LHCN-M2 (cell line): ENCODE data around the gene KRT4. TPM values are rescaled to one million over a fixed set of nuclear protein-coding genes. Genes with fewer than 3 reads are reported as not detected.
"Not testable (repeated sequence)": the region's sequence is repeated elsewhere in the genome, so short reads cannot be mapped to it uniquely, and the experiment has no call there.

ENCODE experiments used
- DNase-seq: peaks from one replicate; pipeline ENCODE4 v3.0.0-alpha.2; 2012; ENCODE audit warnings: low read depth
- total RNA-seq: library from RNA; depleted of rRNA; stranded (reverse); fragments of >200 nt; gene quantifications from 2 replicates; pipeline ENCODE4 v1.2.3, GENCODE V29; 2014

KRT4 gene
- total RNA-seq, 1 experiment from 2014 or later, result not detected

DNA sequence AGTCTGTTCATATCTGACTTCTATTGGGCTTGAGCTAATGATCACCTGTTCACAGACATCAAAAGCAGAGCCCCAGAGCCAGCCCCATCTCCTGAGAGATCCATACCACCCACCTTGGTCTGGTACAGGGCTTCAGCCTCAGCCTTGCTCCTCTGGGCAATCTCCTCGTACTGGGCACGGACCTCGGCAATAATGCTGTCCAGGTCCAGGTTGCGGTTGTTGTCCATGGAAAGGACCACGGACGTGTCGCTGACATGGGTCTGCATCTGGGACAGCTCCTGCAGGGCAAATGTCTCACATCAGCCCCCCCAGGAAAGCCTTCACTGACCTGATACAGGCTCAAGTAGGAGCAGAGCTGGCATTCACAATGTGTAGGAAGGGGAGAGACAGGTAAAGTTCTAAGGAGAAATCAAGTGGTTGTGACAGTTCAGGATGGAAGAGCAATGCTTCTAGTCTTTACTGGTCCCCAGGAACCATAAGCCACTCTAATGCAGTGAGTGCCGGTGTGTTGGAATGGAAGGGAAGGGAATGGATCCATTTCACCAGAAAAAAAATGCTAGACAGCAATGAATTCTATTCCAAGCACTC is 5.2 kb downstream of the KRT4 start:
- no peak for DNase-seq

DNA sequence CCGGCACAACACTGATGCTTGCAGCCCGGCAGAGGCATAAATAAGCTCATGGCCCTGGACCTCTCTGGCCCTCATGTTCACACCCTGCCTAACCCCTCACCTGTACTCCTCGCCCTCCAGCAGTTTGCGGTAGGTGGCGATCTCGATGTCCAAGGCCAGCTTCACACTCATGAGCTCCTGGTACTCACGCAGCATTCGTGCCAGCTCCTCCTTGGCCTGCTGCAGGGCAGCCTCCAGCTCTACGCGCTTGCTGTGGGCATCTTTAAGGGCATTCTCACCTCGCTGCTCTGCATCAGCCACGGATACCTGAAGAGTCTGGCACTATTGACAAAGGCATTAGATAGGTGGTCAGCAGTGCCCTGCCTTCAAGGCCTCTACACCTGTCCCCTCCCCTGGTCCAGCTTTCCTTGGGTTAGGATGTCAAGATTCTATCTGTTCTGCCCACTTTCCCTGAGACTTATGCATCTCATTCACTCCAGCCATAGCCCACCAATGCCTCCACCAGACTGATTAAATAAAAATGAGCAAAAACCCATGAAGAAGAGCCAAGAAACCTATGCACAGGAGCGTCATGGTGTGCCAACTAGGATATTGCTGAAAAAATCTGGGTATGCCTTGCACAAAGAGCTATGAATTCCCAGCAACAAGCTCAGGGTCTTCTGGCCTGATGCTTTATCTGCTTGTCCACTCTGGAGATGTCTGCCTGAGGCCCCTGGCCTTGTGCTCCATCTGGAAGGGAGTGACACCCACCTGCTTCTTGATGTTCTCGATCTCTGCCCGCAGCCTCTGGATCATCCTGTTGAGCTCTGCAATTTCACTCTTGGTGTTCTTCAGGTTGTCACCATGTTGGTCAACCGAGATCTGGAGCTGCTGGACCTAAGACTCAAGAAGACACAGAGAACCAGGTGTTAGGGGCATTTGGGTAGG is 6.1 kb downstream of the KRT4 start:
- DNase-seq, result no peak

DNA sequence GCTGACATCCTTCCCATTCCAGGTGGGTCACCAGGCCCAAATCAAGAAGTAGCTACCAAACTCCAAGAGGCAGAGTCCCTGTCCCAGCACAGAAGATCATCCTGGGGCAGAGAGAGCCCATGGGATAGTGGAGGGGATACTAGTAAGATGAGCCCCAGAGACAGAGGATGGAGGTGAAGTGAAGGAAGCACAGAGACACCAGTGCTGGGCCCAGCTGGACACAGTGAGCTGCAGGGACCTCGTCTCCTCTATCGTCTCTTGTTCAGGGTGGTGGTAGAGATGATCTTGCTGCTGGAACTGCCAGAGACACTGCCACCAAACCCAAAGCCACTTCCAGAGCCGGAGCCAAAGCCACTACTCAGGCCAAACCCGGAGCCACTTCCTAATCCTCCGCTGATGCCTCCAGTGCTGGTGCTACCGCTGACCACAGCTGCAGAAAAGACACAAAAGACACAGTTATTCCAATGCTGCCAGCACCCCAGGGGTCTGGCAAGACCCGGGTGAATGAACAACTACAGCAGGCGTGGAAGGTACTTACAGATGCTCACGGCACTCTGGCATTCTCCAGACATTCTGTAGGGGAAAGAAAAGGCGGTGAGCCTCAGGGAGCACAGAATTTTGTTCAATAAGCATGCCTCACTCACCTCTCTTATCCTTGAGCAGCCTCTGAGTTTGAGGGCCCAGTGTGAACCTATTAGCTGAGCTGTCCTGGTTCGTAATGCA is 6.9 kb downstream of the KRT4 start:
- DNase-seq, result no peak

DNA sequence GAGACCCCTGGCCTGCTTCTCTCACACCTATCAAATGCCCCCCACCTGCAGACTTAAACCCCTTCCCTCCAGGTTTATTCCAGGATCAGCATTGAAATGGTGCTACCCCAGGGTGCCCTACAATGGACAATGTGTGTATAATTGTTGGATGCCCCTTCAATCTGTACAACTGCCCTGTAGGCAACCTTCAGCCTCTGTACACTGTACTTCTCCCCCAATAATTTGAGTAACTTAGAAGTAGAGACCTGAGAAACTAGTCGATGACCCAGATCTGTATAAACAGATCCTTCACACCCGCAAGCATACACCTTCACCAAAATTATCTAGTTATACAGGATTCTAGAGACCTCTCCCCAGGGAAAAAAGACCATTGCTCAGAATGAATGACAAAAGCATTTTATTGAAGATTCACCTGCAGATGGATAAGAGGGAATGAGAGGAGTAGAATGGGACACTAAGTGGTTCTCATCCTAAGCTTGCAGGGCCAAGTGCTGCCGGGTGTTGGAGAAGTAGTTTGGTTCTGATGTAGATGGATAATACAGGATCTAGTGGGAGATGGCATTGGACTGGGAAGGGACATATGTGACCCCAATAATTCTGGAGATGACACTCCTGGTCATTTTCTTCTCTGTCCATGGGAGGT is 7.6 kb downstream of the KRT4 start:
- DNase-seq, result no peak

DNA sequence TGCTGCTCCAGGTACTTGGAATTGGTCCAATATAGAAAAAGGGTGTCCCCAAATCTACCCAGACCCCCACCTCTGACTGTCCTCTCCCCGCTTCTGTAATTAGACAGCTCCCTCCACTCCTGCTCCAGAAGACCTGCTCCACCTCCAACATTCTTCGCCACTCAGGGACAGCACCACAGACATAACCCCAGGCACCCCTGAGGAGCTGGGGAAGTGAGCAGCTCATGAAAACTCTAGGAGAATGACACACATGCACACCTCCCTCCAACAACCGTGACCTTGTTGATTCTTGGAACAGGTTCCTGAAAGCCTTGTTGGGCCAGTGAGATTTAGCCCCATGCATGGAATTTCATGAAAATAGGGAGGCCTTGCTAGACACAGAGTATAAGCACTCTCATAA is 8.2 kb downstream of the KRT4 start:
- DNase-seq, result no peak

DNA sequence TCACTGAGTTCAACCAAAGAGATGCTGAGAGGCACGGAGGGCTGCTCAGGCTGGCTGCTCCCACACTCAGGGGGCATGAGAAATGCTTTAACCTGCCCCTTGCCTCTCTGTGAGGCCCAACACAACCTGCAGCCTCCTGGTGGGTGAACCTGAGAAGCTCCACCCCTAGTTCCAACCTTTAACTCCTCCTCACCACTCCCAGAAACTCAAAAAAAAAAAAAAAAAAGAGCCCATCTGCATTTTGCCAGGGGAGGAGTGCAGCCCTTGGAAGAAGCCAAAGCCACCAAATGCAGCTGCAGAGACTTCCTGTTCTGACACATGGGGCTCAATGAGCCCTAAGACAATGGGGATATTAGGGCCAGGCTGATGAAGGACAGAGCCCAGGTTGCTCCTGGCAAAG is 8.9 kb downstream of the KRT4 start:
- no peak for DNase-seq

DNA sequence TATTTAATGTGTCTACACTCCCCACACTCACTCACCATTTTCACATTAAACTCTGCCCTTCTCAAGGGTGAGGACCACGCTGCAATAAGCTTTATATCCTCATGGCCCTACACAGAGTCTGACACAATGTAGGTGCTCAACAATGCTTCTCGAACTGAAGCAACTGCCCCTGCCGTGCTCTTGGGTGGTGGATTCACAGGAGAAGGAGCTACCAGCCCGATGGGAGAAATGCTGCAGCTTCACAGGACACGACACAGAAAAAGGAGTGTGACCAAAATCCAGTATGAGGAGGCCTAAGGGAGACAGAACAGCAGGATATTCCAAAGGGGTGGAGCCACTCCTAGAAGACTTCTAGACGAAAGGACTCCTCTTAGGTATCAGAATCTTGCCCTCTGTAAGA is 11.5 kb downstream of the KRT4 start:
- no peak for DNase-seq

DNA sequence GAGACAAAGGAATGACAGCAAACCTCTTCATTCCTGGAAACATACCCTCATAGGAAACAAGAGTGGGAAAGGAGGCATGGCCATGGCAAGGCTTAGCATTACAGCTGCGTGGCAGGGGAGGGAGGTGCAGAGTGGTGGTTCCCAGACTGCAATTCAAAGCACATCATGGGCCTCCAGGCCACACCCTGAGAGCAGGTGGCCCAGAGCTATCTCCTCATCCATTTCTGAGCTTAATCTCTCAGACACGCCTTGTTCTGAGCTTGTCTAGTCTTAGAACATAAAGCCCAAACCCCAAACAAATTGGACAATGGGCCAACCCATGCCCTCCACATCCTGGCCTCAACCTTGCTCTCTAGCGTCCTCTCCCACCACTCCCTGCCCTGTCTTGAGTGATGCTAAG is 12.1 kb downstream of the KRT4 start:
- DNase-seq, result no peak

DNA sequence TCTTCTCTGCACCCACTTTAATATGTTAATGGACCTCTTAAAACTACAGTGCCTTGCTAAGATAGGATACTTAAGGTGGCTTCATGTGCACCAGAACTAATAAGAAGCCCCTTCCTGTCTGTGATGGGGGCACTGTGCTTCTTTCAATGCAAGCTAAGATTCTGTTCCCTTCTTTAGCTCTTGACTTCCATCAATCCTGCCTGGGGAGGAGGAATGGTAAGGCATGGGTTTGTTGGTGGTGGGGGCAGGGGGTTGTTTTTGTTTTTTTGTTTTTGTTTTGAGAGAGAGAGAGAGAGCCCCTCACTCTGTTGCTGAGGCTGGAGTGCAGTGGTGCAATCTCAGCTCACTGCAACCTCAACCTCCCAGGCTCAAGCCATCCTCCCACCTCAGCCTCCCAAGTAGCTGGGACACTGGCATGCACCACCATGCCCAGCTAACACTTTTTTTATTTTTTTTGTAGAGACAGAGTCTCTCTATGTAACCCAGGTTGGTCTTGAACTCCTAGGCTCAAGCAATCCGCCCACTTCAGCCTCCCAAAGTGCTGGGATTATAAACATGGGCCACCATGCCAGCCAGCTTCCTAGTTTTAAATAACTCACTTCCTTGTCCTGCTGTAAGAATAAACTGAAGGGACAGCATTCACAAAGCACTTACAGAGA is 13.5 kb downstream of the KRT4 start:
- no peak for DNase-seq

DNA sequence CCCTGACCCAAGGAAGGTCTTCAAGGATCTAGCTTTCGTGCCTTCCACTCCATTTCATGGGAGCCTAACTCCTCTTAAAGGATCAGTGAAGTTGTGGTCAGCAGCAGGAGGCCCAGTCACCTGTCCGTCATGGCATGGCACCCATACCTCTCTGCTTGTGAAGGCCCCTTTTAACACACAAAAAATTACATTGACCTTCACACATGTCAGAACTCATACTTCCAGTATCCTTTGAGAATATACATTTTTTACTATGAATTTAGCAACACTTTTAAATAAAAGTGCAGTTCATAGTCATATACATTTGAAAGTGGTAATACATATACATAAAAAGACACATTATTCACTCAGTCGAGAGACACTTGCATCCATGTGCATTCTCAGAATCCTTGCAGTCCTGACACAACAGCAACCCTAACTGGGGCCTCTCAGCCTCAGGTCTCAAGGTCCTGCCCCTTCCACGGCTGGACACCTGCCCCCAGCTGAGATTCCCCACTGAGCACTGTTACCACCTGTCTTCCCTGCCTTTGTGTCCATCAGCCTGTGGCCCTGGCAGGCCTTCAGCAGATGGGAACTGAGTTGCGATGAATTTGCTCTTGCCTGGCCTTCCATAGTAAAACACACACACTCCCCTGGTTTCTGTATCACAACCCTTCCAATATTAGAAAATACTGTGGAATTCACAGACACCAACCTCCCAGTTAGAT is 14.3 kb downstream of the KRT4 start:
- DNase-seq, result no peak

DNA sequence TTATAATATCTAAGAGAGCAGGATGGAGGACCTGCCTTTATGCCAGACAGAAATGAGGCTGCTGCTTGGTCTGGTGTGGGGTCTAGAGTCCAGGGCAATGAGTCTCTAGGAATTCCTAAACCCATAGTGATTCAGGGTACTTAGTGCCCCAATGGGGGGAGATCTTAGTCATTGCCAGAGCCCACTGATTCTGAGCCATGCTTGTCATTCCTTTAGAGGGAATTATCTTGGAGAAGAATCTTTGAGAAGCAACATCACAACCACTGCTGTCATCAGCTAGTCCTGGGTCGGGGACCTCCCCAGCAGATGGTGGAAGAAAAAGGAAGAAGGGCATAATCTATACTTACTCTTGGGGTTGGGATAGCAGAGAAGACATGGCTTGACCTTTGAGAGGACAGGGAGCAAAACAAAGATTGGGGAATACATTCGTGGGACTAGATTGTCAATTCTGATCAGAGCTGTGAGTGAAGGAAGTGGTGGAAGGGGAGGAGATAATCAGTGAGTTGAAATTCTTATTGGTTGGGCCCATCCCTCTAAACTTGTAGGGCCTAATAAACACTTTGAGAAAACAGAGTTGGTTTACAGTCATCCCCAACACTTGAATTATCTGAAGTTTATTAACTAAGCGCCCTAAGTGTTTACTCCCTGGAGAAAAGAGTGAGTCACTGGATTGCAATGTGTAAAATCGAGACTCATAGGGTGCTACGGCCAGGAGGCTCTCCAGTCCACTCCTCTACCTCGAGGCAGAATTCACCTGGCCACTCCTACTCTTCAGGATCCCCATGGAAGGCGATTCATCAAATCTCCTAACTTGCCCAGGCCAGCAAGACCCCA is 15.0 kb downstream of the KRT4 start:
- DNase-seq, result no peak

DNA sequence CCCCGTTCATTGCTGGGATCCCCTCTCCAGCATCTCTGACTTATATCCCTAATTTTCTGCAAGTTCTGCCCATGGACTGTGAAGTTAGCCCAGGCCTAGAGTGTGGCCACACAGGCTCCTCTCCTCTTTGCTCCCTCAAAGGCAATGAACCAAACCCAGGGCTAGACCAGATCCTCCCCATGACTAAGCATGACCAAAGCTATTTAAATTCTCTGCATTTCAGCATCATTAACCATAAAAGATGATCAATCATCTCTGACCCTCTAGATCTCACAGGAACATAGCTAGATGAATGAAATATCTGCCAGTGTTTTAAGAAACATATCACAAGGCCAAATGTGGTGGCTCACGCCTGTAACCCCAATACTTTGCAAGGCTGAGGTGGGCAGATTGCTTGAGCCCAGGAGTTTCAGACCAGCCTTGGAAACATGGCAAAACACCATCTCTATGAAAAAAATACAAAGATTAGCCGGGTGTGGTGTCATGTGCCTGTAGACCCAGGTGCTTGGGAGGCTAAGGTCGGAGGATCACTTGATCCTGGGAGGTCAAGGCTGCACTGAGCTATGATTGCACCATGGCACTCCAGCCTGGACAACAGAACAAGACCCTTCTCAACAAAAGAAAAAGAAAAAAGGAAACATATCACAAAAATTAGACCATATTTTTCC is 15.8 kb downstream of the KRT4 start:
- no peak for DNase-seq

DNA sequence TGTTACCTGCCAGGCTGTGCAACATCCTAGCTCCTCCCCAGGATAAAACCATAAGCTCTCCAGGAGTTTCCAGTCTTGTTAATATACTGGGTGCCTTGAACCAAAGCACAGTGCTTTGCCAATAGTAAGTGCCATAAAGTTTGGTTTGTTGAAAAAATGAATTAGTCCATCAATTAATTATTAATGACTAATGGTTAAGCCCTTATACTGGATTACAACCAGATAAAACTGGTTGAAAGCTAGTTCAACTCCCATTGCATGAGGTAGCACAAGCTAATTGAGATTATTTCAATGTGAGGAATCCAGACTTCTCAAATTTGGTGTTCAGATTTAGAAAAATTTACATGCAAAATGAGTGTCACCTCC is 16.4 kb downstream of the KRT4 start:
- no peak for DNase-seq

DNA sequence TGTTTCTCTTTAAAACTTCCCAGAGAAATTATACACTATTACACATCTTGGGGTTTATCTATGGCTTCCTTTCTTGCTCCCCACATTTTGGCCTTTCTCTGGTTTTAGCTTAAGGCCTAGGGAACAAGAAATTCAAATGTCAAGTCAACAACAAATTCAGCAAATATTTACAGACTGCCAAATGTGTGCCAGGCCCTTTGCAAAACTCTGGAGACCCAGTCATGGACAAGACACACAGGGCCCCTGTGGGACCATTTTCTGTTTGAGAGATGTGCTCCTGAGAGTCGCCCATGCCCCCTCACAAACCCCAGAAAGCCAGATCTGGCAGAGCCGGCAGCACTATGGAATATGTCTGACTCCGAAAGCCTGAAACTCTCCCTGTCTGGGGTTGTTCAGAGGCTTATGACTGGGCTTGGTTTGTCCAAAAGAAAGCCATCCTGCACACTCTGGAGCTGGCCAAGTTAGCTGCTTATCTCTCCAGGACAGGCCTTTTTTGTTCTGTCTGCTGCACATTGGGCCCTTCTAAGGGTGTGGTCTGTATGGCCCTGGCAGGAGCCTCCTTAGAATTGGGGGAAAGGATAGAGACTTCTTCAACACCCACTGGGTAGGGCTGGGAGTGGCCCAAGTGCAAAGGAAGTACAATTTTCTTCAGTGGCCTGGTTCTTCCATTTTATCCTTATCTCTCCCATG is 16.9 kb downstream of the KRT4 start:
- no peak for DNase-seq

DNA sequence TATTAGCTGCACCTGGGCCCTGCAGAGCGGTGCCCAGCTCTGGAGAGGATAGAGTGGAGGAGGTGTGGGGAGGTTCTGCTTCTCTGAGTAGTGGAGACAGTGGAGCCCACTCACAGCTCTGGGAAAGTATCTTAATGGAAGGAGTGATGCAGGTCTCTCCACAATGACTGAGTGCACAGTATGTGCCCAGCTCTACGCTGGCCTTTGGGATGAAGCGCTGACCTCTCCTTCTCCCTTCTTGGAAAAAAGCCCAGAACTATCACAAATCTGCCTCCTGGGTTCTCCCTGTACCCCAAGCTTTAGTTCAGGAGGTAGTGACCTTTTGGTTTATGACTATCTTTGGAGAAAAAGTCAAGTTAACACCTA is 17.5 kb downstream of the KRT4 start:
- DNase-seq, result no peak

DNA sequence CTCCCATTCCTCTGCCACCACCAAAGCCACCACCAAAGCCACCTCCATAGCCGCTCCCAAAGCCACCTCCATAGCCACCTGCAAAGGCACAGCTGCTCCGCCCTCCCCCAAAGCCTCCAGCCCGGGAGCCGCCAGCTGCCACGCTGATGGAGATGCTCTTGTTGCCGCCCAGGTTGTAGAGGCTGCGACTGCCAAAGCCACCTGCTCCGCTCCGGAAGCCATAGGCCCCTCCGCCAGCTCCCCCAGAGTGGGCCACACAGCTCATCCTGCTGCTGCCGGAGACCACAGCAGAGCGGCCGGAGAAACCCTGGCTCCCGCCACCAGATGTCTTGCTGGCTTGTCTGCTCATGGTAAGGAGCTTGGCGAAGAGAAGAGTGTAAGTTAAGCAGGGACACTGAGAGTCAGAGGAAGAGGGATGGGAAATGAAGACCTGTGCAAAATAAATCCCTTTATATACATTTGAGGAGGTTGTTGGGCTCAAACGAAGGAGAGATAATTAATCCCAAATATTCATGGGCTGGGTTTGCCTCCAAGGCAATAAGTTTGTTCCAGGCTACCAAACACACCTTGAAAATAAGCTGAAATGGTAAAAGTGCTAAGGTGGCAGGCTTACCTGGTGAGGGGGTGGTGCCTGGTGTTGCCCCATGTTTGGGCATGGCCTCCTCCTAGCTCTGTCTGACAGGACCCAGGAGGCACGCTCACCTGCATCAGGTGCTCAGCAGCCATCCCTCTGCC is 18.1 kb downstream of the KRT4 start, which contains the start of gene KRT3:
KRT3 (minus strand) TSS at position 424 of the 735 bp plus-strand sequence; CDS start at position 349, 75 bp downstream.
- no peak for DNase-seq

DNA sequence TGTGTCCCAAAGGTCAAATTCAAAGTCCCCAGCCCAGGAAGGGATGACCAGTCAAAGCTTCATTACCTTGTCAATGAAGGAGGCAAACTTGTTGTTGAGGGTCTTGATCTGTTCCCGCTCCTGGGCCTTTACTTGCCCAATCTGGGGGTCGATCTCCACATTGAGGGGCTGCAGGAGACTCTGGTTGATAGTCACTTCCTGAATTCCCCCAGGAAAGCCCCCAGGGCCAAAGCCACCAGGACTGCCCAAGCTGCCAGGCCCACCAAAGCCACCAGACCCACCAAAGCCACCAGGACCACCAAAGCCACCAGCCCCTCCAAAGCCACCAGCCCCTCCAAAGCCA is 18.6 kb downstream of the KRT4 start:
- not testable (repeated sequence) for DNase-seq
